Measurements from ENCODE around the gene DAB1.
"Not testable (repeated sequence)": the region's sequence is repeated elsewhere in the genome, so short reads cannot be mapped to it uniquely, and the experiment has no call there.

DAB1 gene

DNA sequence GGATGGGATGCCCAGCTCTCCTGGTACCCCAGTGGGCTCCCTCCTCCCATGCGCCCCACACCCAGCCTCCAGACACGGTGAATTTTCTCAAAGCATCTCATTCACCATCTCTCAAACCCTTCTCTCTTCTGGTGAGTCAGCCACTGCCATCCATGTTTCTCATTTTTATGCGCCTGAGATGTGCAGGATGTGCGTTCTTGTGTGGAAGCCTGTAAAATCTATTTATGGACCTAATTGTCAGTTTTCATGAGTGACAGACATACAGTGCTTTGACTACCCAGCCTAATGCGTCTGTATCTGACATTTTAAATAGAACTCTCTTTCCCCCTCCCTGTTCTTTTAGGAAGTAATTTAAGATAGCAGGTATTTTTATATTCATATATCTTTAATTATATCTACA, 158.8 kb downstream of the DAB1 start:
- no peak for DNase-seq

DNA sequence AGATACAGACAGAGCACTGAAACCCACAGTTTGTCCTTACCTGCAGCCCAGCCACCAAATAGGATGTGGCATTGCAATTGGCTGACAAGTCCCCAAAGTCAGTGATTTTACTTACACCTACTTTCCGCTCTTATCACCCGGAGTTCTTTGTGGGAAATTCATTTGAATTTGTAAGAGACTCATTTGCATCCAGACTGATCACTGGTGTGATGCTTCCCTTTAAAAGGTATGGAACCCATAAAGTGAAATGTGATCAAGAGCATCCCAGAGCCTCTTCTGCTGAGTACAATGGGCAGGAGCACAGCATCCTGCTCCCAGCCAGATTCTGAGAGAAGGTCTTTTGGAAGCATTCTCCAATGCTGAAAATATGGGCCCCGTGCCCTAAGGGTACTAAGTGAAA, 161.4 kb downstream of the DAB1 start:
- no peak for DNase-seq

DNA sequence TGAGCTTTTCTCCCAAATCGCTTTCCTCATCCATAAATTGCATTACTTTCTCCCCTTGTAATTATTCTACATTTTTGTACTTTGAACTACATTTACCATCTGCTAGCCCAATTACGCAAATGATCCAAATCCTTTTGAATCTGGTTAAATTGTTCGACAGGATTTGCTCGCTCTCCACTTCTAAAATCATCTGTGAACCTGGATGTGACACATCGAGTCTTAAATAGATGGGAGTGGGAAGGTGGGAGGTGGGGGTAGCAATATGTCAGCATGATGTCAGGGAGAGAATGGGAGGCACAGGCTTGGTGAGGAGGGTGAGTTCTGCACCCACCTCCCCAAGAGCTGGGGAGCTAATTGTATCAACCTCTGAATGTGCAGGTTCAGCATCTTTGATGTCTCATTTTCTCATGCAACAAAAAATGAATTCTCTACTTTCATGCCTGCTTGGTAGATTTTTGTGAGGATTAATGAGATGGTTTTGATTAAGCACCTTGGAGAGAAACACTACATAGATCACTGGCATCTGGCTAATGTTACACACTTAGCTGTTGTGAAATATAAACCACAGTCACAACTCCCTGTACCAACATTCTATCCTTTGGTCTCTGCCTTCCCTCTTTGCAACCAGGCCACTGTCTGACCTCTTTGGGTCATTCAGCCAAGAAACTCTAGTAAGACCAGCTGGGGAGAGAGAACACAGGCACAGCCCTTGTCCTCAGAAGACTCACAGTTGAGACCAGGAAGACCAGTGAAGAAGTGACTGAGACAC, 165.1 kb downstream of the DAB1 start:
- DNase-seq = no peak

DNA sequence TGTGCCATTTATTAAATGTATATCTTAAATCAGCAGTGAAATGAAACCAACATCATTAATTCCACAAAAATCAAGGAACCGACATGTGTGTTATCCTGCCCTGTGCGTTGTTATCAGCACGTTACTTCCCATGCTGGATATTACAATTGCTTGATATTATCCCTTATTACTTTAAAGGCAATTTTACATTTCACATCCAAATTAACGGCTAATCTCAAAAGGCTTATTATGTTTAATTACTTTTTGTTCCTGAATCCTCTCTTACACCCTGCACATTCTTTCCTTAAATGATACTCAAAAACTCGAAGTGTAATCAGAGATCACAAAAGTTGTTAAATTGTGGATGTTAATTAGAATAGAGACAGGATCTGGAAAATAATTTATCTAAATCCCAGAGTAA, 167.9 kb downstream of the DAB1 start:
- DNase-seq = no peak

DNA sequence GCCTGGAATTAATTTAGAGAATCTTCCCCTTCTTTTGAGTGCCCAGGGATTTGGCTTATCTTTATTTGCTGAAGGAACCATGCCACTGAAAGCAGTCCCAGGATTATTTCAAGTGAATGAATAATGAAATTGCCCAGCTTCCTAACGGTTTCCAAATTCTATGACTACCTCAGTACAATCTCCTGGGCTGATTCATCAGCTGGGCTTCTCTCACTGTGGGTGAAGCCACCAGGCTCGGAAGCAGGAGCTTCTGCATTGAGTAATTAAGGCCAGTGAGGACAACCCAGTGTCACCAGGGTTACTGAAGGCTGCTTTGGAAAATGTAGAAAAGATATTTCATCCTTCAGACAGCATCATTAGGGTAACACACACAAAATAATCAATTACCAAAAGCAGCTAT, 169.8 kb downstream of the DAB1 start:
- no peak for DNase-seq

DNA sequence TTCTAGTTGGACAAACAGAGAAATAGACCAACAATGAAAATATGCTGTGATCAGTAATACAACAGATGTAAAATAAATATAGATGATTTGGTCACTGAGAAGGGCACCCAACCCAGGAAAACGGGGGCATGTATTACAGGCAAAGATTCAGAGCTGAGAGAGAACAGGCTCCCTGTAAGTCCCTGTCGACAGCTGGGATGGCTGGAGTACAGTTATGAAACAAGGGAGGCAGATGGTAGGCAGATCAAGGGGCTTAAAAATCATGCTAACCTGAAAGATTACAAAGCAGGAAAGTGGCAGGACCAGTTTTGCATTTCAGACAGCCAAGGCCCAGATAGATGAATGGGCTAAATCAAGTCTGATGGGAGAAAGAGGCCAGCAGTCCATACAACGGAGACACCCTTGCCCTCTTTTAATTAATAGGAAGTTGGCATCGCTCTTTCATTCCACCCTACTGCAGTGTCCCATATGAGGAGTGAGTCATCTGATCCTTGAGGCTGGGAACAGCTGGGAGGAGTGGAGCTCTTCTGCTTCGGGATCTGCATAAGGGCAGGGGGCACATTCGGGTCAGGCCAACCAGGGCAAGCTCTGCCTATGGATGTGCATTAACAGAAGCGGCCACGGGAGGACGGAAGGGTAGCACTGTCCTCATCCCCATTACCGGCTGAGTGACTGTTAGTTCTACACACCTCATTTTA, 171.1 kb downstream of the DAB1 start:
- DNase-seq = no peak

DNA sequence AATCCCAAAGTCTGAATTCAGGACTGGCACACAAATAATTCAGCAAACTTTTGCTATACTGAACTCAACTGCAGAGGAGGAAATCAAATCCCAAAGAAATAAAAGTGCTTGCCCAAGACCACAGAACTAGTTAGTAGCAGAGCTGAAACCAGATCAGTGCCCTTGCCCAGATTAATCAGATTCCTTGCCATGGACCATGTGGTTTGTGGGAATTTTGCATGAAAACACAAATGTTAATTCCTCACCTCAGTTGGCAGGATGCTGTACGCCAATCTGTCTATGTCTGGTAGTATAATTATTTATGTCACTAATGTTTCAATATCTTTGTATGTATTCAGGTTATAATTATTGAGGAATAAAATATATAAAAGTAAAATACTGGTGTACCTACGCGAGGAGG, 173.8 kb downstream of the DAB1 start:
- DNase-seq = no peak

DNA sequence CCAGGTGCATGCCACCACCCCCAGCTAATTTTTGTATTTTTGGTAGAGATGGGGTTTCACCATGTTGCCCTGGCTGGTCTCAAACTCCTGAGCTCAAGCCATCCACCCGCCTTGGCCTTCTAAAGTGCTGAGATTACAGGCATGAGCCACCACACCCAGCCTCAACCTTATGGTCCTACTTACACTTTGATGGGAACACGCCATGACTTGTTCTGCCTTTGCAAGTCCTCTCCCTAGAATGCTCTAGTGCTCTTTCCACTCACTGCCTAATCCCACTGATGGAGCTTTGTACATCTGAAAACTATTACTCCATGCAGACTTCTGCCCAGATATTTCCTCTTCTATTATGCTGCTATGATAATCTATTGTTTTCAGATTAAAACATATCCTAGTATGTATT, 174.3 kb downstream of the DAB1 start:
- no peak for DNase-seq

DNA sequence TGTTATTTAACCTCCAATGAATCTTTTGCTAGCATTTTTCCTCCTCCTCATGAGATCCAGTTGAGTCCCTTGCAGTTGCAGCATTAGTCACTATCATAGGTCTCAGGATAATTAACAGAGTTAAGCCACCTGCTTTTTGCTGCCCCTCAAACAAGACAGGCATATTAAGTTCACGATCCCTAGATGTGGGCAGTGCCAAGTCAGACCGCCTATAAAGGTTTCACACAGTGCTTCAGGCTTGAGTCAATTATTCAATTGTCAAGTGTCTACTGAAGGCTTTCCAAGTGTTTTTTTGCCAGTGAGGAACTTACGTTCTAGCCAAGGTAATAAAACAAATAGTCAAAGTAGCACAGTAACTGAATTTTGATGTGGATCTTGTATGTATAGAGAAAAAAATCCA, 175.0 kb downstream of the DAB1 start:
- no peak for DNase-seq

DNA sequence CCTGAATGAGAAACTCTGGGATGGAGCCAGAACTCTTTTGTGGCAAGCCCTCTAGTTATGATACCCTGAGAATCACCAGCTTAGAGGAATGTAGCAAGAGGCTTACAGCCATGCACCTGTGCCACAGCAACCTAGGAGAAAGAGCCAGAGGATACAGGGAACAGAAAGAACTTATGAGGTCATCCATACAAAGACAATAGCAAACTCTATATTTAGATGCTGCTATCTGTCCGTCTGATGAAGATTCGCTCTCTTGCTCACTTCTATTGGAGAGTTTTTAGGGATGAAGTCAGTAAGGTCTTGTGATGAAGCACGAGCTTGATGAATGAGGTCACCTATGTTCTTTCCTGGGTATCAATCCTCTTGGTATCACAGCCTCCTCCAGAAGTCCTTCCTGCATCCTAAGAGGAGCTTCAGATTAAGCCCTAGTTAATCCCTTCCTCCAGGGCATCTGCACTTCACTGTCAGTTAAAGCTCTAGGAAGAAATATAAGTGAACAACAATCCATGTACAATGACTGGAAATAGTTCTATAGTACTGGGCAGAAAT, 185.6 kb downstream of the DAB1 start:
- DNase-seq = no peak

DNA sequence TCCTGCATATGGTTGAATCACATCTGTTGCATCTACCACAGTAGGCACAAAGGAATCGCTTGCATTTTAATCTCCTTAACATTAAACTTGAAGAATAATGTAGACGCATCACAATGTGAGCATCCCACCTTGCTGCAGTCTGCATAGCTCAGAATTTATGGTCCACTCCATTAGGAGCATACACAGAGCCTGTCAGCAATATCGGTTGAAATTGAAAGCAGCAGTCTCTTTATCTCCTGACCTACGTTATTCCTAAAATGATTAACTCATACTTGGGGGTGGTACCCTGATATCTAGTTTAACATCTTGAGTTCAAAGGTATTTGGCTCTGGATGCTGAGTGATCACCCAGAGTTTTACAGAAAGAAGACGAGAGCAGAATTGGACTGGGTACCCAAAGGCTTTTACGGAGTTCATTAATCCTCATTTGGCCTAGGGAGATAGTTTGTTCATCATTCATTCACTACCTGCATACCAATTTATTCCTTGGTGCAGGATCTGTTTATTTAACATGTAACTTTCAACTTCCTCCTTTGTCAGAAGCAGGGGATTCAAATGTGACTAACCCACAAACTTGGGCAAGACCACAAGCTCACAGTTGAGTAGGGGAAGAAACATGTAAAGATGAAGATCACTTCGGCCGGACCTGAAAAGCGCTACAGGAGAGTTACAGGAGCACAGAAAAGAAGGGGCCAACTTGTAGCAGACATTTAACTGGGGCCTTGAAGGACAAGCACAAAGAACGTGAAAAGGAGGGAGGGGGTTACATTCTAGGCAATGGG, 187.9 kb downstream of the DAB1 start:
- no peak for DNase-seq

DNA sequence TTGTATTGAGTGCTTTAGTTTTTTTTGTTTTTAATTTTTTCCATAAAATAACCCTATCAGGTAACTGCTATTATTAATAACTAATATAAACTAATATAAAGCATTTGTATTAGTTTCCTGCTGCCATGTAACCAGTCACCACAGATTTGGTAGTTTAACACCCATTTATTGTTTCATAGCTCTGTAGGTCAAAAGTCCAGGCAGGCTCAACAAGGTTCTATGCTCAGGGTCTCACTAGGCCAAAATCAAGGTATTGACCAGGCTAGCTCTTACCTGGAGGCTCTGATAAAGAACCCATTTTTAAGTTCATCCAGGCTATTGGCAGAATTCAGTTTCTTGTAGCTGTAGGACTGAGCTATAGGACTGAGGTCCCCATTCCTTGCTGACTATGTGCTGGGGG, 189.4 kb downstream of the DAB1 start:
- DNase-seq = no peak

DNA sequence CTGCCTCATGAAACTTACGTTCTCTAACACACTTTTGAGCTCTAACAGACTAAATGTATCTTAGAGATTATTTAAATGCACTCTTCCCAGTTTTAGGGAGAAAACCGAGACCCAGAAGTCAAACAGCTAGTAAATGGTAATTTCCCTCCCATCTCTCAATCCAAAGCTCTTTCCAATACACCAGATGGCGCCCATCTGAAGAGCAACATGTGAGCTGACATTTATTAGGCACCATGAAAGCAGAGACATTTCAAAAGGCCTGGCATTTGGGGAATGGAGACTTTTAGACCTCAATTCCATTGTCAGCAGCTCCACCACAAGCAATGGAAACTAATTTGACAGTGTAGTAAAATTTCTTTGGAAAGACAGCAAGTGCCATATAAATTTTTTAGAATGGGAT, 191.4 kb downstream of the DAB1 start:
- no peak for DNase-seq

DNA sequence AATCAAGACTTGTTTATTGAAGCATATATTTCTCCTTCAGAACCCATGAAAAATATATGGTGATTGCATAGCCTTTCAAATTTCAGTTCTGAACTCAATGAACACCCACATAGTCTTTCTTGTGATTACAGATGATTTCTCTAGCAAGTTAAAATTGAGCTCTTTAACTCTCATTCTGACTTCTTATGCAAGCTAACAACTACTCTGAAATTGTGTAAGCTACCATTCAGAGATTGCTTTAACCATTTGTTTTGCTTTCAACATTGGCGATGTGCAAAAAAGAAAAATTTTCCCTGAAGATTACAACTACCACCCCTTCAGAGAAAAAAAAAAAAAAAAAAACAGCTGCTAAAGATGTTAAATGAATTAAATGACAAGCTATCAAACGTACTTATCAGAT, 193.9 kb downstream of the DAB1 start:
- DNase-seq = no peak

DNA sequence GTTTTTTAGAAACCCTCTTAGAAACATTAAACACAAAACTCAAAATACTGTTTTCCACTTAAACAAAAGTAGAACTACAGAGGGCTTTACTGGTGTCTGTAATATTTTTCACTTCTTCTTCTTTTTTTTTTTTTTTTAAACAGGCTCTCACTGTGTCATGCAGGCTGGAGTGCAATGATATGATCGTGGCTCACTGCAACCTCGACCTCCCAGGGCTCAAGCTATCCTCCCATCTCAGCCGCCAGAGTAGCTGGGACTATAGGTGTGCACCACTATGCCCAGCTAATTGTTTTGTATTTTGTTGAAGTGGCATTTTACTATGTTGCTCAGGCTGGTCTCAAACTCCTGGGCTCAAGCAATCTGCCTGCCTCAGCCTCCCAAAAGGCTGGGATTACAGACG, 194.8 kb downstream of the DAB1 start:
- DNase-seq = no peak

DNA sequence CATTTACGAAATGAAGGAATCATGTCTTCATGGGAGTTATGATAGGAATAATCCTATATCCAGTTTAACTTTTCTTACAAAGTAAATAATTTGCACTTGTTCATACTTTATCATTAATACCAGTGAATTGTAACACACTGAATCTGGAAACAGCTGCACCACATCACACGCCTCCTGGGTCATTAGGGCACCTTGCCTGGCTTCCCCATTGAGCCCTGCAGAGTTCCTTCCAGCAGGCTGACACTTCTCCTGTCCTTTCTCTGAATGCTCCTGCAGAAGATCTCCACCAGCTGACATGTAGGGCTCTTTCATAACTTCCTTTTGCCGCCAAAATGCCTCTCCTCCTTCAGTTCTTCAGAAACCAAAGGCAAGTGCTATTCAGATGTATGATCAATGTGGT, 201.1 kb downstream of the DAB1 start:
- no peak for DNase-seq

DNA sequence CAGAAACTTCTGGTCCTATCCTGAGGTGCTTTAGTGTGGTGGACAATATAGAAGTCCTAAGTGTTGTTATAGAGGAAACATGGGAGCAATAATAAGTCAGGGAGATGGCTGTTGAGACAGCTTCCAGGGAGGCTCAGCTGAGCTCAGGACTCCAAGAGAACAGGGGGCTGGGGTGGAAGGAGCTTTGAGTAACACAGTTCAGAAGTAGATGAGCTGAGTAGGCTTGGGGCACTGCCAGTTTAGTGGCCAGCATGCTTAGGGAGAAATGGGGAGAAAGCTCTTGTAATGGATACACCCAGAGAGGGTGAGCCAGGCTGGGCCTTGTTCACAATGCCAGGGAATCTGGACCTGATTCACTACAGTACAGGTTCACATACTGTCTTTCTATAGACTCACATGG, 201.6 kb downstream of the DAB1 start:
- DNase-seq = no peak

DNA sequence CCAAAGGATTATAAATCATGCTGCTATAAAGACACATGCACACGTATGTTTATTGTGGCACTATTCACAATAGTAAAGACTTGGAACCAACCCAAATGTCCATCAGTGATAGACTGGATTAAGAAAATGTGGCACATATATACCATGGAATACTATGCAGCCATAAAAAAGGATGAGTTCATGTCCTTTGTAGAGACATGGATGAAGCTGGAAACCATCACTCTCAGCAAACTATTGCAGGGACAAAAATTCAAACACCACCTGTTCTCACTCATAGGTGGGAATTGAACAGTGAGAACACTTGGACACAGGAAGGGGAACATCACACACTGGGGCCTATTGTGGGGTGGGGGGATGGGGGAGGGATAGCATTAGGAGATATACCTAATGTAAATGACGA, 203.0 kb downstream of the DAB1 start:
- not testable (repeated sequence) for DNase-seq

DNA sequence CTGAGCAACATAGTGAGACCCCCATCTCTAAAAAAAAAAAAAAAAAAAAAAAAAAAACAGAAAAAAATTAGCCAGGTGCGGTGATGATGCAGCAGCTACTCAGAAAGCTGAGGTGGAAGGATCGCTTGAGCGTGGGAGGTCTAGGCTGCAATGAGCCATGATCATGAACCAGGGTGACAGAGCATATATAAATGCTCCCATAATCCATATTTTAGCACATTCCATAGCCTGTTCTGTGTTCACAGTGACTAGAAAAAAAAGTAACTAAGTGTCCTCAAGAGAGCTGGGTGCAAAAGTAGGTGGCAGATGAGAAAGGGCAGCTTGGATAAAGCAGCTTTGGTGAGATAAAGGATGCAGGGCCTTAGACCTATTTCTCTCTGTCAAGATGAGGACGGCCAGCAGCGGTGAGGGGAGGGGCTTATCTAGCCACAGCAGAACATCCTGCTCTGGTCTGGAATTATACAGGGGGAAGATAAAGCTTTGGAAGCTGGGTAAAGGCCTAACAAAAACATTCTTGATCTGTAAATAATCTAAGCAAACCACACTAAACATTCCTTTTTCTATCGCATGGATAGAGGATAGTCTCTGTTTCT, 205.3 kb downstream of the DAB1 start:
- DNase-seq = no peak

DNA sequence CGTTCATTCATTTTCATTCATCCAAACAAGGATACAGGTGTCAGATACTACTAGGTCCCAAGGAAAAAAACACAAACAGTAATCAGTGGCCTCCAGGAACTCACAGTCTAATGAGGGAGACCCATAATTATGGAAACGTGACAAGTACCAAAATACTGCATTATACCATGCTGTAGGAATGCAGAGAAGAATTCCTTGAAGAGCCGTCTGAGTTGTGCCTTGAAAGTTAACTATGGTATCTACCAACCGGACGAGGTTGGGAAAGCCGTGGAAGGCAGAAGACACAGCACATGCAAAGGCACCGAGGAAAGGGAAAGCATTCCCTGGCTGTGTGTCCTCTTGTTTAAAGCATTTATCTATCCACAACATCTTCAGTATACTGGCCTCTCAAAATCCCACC, 206.0 kb downstream of the DAB1 start:
- DNase-seq = no peak

DNA sequence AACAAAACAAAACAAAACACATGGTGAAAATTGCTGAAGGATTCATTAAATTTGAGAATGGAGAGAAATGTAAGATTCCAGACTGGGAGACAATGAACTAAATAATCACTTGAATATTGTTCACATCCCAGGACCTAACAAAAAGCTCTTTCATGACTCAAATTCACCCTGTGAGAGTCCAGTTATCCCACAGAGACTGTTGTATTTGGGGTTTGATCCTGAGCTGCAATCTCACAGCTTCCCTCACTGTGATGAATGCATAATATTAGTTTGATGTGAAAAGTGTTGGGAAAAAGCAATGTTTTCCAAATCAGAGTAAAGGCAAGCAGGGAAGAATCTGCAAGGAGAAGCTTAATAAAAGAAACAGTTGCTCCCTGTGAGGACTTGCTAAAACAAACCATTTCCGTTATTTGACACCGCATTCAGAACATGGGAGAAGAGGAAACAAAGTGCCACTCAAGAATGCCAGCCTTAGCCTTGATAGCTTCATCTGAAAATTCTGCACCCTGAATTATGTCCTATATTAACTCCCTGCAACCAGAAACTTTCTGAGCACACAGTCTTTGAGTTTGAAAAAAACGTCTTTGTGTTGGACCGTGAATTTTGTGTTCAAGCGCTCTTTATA, 208.8 kb downstream of the DAB1 start:
- no peak for DNase-seq

DNA sequence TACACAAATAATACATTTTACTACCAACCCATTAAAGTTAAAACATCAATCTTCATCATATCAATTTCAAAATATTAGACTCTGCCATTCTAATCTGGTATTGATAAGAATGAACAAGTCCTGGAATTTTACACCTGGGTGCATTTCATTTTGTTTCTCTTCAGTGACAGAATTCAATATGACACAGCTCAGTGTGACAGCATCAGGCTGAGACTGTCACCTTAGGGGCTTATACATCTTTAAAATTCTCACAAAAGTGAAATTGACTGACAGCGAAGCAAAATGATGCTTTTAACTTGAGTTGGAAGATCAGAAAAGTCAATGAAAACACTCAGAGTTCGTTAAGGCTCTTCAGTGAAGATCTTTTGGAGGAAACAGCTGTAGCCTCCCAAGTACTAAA, 213.0 kb downstream of the DAB1 start:
- no peak for DNase-seq

DNA sequence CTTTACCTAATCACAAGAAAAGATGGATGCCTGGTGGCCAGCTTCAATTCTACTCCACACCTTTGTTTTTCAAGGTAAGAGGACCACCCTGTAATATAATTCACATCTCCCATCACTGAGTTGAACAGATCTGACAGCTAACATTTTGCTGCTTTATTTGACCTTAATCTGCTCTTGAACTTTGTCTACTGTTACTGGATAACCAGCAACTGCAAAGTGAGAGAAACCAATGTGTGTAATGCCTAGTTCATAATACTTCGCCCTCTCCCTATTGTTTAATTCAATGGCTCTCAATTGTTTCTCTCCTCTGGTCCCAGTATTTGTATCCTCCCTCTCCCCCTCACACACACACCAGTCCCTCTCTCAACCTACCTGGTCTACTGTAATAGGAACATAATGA, 214.4 kb downstream of the DAB1 start:
- no peak for DNase-seq
